HG03025 (cell line): ENCODE results near the gene FAM216B.
"Not testable (repeated sequence)": the region's sequence is repeated elsewhere in the genome, so short reads cannot be mapped to it uniquely, and the experiment has no call there.

Source experiments
- ATAC-seq: cut with Tn5 transposase; IDR thresholded peaks from one replicate; pipeline ENCODE4 v1.9.1; 2021; ENCODE audit warnings: mild to moderate bottlenecking, moderate library complexity; ENCODE audit not compliant: unreplicated experiment, low FRiP score

FAM216B gene

GRCh38 chr13:42781352-42781751, at the start of gene FAM216B:
Gene FAM216B (plus strand): TSS chr13:42781584. CDS start chr13:42784068, 2,484 bp downstream.
- no peak for ATAC-seq

- no peak for ATAC-seq
Observed at GRCh38 chr13:42732073-42732472, 49.3 kb upstream of the FAM216B start.

GRCh38 chr13:42733046-42733445, 48.3 kb upstream of the FAM216B start:
- no peak for ATAC-seq

DNA sequence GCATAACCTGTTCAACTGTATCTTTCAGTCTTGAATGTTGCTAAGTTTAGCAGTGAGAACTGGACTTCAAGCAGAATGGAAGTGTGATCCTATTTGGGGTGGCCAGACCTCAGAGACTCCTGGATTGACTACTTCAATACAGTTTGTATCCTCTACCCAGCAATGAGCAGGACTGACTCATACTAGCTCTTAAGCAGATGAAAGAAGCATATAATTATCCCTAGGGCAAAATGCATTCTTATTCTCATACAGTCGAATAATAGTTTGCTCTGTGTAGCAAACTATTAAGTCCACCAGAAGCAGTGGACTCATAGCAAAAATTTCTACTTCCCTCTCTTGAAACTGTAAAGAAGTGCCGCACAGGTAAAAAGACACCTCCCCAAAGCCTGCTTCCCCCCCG, 46.4 kb upstream of the FAM216B start:
- ATAC-seq = no peak

DNA sequence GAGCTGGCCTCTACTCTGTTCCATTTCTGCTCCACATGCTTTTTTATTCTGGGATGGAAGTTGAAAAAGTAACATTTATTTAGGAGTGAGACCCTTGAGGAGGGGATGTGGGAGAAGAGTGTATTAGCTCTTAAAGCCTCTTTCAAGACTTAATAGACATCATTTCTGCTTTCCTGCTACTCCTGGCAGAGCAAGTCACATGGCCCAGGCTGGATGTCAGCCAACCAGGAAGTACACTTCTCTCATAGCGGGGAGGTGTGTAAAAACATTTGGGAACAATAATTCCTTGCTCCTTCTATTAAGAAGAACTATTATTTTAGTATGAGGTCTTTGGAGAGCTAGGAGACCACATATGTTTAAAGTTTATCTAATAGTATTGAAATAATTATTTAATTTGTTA, 40.6 kb upstream of the FAM216B start:
- no peak for ATAC-seq

GRCh38 chr13:42741914-42742313, 39.5 kb upstream of the FAM216B start:
- no peak for ATAC-seq

GRCh38 chr13:42745655-42746054, 35.7 kb upstream of the FAM216B start:
- ATAC-seq = no peak

- ATAC-seq = no peak
Observed at GRCh38 chr13:42746866-42747265, 34.5 kb upstream of the FAM216B start.

- ATAC-seq = no peak
Observed at GRCh38 chr13:42747399-42747873, 33.9 kb upstream of the FAM216B start.

DNA sequence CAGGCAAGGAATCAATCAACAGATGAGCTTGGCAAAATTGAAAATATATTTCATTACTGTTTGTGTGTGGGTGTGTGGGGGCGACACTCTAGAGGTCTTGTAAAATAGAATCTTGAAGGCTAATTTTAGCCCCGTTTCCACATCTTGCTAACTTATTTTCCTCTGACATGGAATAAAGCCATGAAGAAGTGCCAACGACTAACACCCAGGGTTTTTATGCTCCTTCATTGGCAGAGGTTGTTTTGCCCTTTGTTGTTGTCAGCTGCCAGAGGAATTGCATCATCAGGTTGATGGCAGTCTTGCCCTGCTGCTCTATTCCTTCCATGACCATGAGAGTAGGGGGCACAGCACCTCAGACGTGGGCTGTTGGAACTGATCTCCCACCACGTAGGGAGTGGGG, 30.6 kb upstream of the FAM216B start:
- ATAC-seq = no peak

GRCh38 chr13:42751693-42752092, 29.7 kb upstream of the FAM216B start:
- no peak for ATAC-seq

GRCh38 chr13:42752731-42753130, 28.7 kb upstream of the FAM216B start:
- no peak for ATAC-seq

GRCh38 chr13:42753697-42754096, 27.7 kb upstream of the FAM216B start:
- ATAC-seq = no peak

GRCh38 chr13:42754801-42755510, 26.4 kb upstream of the FAM216B start:
- no peak for ATAC-seq

DNA sequence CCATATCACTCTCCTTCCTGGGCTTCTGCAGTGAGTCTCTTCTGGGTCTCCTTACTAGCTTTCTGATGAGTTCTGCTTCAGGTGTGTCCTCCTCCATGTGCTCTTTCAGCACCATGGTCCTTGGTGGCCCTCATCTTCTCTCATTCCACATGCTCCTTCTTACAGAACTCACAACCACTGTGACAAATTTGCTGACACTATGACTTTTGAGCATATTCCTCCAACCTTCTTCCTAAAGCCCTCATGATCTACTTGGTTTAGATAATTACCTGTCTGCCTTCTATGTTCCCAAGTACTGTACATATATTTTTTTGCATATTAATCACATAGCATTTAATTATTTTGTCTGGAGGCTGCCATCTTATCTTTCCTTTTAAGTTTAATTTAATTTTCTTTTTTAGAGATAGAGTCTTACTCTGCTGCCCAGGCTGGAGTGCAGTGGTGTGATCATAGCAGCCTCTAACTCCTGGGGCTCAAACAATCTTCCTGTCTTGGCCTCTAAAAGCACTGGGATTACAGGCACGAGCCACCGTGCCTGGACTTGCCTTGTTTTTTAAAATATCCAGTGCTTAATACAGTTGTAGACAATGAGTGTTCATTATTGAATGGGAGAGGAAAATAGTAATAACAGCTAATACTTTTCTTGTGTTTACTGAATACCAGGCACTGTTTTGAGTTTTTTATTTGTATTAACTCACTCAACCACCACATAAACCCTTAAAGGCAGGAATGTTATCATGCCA, 23.5 kb upstream of the FAM216B start:
- ATAC-seq = no peak

- no peak for ATAC-seq
Observed at GRCh38 chr13:42758515-42758914, 22.9 kb upstream of the FAM216B start.

- ATAC-seq = no peak
Observed at GRCh38 chr13:42760951-42761350, 20.4 kb upstream of the FAM216B start.

DNA sequence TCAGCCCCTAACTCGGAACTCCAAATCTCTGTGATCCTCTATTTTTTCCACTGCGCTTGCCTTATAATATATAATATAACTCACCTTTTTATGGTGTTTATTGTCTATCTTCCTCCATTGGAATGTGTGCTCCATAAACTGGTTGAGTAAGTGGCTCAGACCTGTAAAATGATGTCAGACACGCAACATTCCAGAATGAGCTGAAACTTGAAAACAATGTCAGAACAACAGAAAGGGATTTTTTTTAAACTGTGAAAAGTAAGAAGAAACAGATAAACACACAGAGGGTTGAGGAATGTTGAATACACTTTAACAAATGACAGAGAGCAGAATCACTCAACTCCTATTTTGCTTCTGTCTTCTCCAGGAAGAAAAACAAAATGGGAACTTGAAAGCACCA, 19.1 kb upstream of the FAM216B start:
- no peak for ATAC-seq

DNA sequence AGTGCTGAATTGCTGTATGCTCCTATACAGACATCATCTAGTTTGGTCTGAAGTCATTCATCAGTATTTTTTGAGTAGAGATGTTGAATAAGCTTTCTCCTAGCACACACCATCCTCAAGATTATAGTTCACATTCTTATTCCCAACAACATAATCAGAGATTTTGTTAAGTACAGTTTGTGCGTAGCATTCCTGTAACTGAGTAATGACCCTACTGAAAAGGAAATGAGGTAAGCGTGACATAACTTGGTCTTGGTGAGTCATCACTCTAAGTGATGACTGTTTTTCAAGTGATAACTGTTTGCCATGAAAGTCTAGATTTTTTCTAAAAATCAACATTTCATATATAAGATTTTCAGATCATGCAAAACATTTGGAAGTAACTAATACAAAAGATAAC, 18.5 kb upstream of the FAM216B start:
- ATAC-seq = no peak

- no peak for ATAC-seq
Observed at GRCh38 chr13:42766016-42766415, 15.4 kb upstream of the FAM216B start.

- ATAC-seq = no peak
Observed at GRCh38 chr13:42769650-42770049, 11.7 kb upstream of the FAM216B start.

DNA sequence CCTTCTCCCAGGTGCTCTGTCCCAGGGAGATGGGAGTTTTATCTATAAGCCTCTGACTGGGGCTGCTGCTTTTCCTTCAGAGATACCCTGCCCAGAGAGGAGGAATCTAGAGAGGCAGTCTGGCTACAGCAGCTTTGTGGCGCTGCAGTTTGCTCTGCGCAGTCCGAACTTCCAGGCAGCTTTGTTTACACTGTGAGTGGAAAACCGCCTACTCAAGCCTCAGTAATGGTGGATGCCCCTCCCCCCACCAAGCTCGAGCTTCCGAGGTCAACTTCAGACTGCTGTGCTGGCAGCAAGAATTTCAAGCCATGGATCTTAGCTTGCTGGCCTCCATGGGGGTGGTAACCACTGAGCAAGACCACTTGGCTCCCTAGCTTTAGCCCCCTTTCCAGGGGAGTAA, 4.8 kb upstream of the FAM216B start:
- not testable (repeated sequence) for ATAC-seq
